ENCODE data around the gene IL13RA2.

Gene IL13RA2, protein sequence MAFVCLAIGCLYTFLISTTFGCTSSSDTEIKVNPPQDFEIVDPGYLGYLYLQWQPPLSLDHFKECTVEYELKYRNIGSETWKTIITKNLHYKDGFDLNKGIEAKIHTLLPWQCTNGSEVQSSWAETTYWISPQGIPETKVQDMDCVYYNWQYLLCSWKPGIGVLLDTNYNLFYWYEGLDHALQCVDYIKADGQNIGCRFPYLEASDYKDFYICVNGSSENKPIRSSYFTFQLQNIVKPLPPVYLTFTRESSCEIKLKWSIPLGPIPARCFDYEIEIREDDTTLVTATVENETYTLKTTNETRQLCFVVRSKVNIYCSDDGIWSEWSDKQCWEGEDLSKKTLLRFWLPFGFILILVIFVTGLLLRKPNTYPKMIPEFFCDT

GRCh38 chrX:115017455-115017854, at the start of gene IL13RA2:
IL13RA2 (minus strand) TSS chrX:115017616; CDS start chrX:115017269, 347 bp downstream.
- no peak for DNase-seq (ENCODE audit: low read depth)
- no peak within 1 kb of the TSS for H3K4me3 ChIP-seq (ENCODE audit: low read depth, low read length)

DNA sequence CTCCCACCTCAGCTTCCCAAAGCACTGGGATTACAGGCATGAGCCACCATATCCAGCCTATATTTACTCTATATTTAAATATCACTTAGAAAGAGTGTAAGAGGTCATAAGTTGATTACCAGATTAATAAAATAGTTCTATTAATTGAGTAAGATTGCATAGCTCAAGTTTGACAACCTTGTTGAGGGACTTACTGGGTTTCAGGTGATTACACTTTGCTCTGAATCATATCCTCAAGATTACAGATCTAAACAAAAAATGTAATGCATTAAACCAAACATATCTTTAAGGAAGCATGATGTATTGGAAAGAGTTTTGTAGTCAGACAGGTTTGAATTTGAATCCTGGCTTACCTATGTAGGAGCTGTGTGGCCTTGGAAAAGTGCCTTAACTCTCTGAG, 47.9 kb upstream of the IL13RA2 start:
- H3K4me3 ChIP-seq (ENCODE audit: low read depth, low read length) = no peak overlapping the region
- no peak for DNase-seq (ENCODE audit: low read depth)

GRCh38 chrX:115060013-115060412, 42.6 kb upstream of the IL13RA2 start:
- no peak overlapping the region for H3K4me3 ChIP-seq (ENCODE audit: low read depth, low read length)
- DNase-seq (ENCODE audit: low read depth) = no peak

DNA sequence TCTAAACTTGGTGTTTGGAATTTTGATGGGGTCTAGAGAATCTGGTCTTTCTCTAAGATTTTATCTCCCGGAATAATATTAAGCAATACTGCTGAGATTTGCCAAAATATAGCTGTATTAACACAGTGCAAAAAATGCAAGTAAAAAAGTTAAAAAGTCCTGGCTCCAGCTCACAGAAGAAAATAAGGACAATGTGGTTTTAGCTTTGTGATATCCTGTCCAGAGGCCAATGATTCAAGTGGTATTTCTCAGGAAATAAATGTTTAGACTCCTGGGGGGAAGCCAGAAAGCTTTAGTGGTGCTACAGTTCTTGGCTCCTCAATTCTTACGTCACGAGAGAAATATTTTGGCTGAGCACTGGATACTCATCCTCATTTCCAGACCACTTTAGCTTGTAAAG, 40.9 kb upstream of the IL13RA2 start:
- H3K4me3 ChIP-seq (ENCODE audit: low read depth, low read length) = no peak overlapping the region
- DNase-seq (ENCODE audit: low read depth) = peak; percentile 79

GRCh38 chrX:115054876-115055275, 37.5 kb upstream of the IL13RA2 start:
- no peak for DNase-seq (ENCODE audit: low read depth)
- H3K4me3 ChIP-seq (ENCODE audit: low read depth, low read length) = no peak overlapping the region

DNA sequence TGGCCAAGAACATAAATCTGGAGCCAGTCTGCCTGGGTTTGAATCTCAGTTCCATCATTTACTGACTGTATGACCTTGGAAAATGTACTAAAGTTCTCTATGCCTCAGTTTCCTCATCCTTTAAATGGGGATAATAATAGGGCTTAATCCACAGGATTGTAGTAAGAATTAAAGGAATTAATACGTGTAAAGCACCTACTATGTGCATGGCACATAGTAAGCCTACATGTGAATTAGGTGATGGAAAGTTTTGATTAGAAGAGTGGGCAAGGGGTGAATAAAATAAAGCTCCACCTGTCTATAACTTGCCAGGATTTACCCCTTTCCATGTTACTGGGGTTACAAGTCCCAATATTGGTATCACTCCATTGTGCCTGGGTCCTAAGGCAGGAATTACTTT, 35.8 kb upstream of the IL13RA2 start:
- no peak overlapping the region for H3K4me3 ChIP-seq (ENCODE audit: low read depth, low read length)
- DNase-seq (ENCODE audit: low read depth) = no peak

- no peak for DNase-seq (ENCODE audit: low read depth)
- no peak overlapping the region for H3K4me3 ChIP-seq (ENCODE audit: low read depth, low read length)
Observed at GRCh38 chrX:115047715-115048114, 30.3 kb upstream of the IL13RA2 start.

- H3K4me3 ChIP-seq (ENCODE audit: low read depth, low read length) = no peak overlapping the region
- DNase-seq (ENCODE audit: low read depth) = no peak
Observed at GRCh38 chrX:115047181-115047580, 29.8 kb upstream of the IL13RA2 start.

- no peak for DNase-seq (ENCODE audit: low read depth)
Observed at GRCh38 chrX:115040417-115040816, 23.0 kb upstream of the IL13RA2 start.

DNA sequence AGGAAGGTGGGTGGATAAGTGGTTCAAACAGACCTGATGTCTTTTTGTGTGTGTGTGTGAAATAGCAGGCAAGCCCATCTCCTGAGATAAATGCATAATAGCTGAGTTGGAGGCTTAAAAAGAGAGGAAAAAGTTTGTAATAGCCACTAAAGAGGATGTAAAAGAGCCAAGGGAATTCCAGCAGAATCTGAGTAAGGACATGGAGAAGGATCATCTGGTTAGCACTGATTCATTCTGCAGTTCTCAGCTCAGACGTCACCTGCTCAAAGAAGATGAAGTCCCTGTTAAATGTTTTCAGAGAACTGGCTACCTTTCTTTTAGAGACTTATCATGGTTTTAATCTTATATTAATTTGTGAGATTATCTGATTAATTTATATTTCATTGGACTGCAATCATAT, 21.0 kb upstream of the IL13RA2 start:
- no peak overlapping the region for H3K4me3 ChIP-seq (ENCODE audit: low read depth, low read length)
- no peak for DNase-seq (ENCODE audit: low read depth)

More at GRCh38 chrX:115040417-115040816, 23.0 kb upstream of the IL13RA2 start:
- H3K4me3 ChIP-seq (ENCODE audit: low read depth, low read length) = no peak overlapping the region

DNA sequence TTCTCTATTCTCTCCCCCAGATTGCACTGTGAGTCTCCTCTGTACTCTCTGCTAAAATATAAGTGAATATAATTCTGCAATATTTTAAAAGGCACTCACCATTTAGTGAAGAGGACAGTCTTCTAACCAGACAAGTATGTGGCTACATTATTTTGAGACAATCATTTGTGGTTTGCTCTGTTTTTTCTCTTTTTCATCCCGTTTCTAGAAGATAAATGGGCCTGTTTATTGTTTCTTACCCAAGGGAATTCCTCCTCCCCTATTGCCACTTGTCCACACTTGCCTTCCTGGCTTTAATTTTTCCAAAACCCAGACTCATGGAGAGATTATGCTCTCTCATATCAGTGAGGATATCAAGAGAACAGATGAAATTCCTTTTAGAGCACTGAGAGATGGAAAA, 18.6 kb upstream of the IL13RA2 start:
- no peak for DNase-seq (ENCODE audit: low read depth)
- no peak overlapping the region for H3K4me3 ChIP-seq (ENCODE audit: low read depth, low read length)

GRCh38 chrX:115031989-115032388, 14.6 kb upstream of the IL13RA2 start:
- no peak overlapping the region for H3K4me3 ChIP-seq (ENCODE audit: low read depth, low read length)
- no peak for DNase-seq (ENCODE audit: low read depth)

- no peak overlapping the region for H3K4me3 ChIP-seq (ENCODE audit: low read depth, low read length)
- no peak for DNase-seq (ENCODE audit: low read depth)
Observed at GRCh38 chrX:115030625-115031024, 13.2 kb upstream of the IL13RA2 start.

DNA sequence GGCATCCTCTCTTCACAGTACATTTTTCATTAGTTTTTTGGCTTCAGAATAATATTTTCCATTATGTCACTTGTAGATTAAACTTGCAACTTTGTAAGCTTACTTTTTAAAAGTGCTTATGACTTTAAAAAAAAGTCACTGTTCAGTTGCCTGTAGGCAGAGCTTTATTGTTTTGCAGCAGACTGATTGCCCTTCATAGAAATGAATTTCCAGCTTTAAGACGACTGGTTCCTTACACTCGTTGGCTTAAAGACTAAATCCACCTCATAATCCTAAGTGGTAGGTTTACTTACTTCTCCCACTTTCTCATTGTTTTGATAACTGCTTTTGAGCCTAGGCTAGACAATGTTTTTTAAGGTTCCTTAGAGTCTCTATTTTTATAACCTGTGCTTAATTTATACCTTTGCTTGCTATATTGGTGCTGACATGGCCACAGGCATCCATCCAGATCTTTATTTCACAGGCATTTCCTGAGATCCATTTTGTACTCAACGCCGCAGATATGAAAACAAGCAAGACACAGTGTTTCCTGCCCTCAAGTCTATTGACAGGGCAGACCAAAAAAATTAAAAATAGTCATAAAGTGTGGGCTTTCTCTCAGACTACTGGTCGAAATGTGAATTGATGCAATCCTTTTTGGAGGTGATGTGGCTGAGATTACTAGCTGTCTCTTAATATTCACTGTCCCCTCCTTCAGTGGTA, 12.6 kb upstream of the IL13RA2 start:
- no peak overlapping the region for H3K4me3 ChIP-seq (ENCODE audit: low read depth, low read length)
- DNase-seq (ENCODE audit: low read depth) = no peak

DNA sequence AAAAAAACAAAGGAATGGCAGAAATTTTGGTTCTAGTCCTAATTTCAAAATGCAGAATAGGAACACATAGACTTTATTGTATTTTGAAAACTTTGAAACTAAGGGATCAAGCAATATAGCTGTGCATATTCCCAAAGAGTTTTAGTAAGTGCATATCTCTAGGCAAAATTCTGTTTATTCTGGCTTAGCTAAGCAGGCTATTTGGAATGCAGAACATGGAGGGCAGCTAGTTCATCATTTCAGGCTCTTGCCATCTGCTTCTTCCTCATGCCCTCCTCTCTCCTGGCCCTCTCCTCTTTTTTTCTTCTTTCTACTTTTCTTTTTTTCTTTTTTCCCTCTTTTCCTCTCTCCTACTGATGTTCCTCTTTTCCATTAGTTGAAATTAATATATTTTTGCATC, 12.0 kb upstream of the IL13RA2 start:
- no peak overlapping the region for H3K4me3 ChIP-seq (ENCODE audit: low read depth, low read length)
- no peak for DNase-seq (ENCODE audit: low read depth)

GRCh38 chrX:115023811-115024210, 6.4 kb upstream of the IL13RA2 start:
- no peak overlapping the region for H3K4me3 ChIP-seq (ENCODE audit: low read depth, low read length)
- no peak for DNase-seq (ENCODE audit: low read depth)

- peak; percentile 52 for DNase-seq (ENCODE audit: low read depth)
Observed at GRCh38 chrX:115023139-115023538, 5.7 kb upstream of the IL13RA2 start.

DNA sequence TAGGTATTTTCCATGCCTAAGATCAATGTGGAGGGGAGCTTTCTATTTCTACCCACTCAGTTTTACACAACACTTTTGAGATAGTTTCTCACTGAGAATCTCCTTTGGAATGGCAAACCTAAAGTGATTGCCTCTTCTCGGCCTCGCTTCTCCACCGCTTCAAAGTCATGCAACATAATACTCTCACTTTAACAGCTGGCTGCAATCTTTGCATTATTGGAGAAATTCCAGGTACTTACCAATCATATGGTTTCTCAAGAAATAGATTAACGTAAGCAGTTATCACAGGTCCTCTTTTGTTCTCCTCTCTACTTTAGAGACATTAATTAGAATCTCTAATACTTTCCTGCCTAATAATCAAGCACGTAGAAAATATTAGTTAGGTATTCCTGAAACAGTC, 3.7 kb upstream of the IL13RA2 start:
- H3K4me3 ChIP-seq (ENCODE audit: low read depth, low read length) = no peak overlapping the region
- no peak for DNase-seq (ENCODE audit: low read depth)

More at GRCh38 chrX:115023139-115023538, 5.7 kb upstream of the IL13RA2 start:
- H3K4me3 ChIP-seq (ENCODE audit: low read depth, low read length) = no peak overlapping the region

- no peak overlapping the region for H3K4me3 ChIP-seq (ENCODE audit: low read depth, low read length)
- DNase-seq (ENCODE audit: low read depth) = no peak
Observed at GRCh38 chrX:115018944-115019343, 1.5 kb upstream of the IL13RA2 start.

GRCh38 chrX:115018040-115018647, 728 bp upstream of the IL13RA2 start:
- DNase-seq (ENCODE audit: low read depth) = no peak
- H3K4me3 ChIP-seq (ENCODE audit: low read depth, low read length) = no peak overlapping the region

All from skeletal muscle cell (primary cell).